ENCODE measurements around the gene ZNF710. TPM values are rescaled to one million over a fixed set of nuclear protein-coding genes. Genes with fewer than 3 reads are reported as not detected.

Gene ZNF710
- total RNA-seq, 2 donors from 2014 or later, result 13.2 to 28.1 TPM

DNA sequence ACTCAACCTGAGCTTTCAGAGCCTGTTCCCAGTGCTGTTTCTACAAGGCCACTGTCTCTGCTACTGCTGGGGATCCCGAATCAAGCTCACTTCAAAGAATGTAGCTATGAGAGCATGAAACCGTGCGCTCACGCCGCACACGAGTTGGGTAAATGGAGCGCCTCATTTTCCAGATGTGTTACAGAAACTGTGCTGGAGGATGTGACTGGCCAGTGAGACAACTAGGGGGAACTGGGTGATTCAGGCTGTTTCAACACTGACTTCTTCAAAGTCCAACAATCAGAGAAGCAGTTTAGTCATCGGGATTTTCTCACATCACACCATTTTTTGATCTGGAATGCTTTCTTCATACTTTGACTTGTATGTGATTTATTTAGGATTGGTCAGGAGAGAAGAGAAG is 3.5 kb downstream of the ZNF710 start:
- H3K36me3 Mint-ChIP-seq, result peaks cover 7 to 12% of the 10 kb centered on the region in 2 donors
- ATAC-seq, result peak; percentile 69 to 72
- no peaks in the 10 kb centered on the region for H3K9me3 Mint-ChIP-seq
- DNase-seq (ENCODE audit: low spot score in 2 of 2), result peak; percentile 39 to 70
- H3K27ac Mint-ChIP-seq, result peak overlapping the region; percentile 44 to 72

DNA sequence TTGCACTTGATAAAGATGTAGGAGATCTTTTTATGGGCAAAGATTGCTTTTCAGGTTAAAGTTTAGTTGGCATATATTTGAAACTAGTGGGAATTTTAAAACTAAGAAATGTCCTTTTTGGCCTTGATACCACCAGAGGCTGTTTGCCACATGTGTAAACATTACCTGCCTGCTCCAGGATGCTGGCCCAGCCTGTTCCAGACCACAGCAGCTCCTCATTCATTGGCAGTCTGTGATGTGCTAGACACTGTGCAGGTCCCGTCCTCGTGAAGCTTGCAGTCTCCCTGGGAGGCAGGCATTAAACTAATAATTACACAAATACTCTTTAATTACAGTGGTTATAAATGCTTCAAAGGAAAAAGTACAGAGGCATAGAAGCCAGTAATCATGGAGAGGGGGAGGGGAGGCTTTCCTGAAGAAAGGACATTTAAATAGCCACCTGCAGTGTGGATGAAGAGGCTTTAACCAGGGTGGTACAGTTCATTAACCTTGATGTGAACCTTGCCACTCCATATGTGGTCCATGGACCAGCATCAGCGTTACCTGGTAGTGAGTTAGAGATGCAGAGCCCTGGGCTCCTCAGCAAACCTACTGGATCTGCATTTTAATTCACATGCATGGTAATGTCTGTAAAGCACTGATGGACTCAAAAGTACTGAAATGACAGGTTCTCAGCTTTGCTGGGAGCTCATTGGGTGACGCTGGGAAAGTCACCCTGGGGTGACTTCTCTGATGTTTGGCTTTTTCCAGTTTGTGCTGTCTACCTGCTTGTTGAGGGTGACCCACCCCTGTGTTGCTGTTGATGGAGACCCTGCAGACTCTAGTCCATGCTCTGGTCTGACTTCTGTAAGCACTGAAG is 5.3 kb downstream of the ZNF710 start:
- Mint-ChIP-seq H3K36me3 (peaks cover 6 to 21% of the 10 kb centered on the region in 2 donors), H3K27ac (no peak overlapping the region), H3K9me3 (peaks cover 0 to 4% of the 10 kb centered on the region in 2 donors)
- DNase-seq (ENCODE audit: low spot score in 2 of 2) (no peak), ATAC-seq (peak in 1 of 2 donors; percentile 54)

DNA sequence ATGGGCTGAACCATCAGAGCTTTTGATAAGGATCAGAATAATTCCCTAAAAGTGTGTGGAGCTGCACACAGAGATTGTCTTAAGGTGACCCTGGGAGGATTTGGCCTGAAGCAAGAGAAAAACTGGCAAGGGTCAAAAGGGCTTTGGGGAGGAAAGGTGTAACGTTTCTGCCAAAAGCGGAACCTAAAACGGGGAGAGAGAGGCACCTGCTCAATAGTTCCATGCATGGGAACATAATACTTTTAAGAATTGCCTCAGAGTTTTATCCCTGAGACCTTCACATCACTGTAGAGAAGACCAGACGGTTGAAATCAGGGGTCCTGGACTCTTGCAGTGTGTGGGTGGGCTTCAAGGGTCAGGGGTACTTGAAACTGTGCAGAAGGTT is 5.9 kb downstream of the ZNF710 start:
- peak overlapping the region in 1 of 2 donors; percentile 6 for H3K27ac Mint-ChIP-seq
- ATAC-seq (no peak), DNase-seq (ENCODE audit: low spot score in 2 of 2) (no peak)
- H3K36me3 Mint-ChIP-seq, result peaks cover 10 to 26% of the 10 kb centered on the region in 2 donors
- peaks cover 0 to 4% of the 10 kb centered on the region in 2 donors for H3K9me3 Mint-ChIP-seq

DNA sequence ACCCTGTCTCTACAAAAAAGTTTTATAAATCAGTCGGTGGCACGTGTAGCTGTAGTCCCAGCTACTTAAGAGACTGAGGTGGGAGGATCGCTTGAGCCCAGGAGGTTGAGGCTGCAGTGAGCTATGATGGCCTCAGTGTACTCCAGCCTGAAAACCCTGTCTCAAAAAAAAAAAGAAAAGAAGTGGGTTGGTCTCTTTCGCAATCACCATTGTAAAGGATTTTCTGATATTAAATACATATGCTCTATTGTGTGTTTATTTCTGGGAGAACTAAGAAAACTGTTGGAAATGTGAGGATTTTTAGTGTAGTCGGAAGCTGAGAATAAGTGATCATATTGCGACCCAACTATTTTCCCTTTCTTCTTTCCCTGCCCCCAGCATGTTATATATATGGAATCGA is 7.5 kb downstream of the ZNF710 start:
- H3K27ac Mint-ChIP-seq, result no peak overlapping the region
- peaks cover 0 to 9% of the 10 kb centered on the region in 2 donors for H3K9me3 Mint-ChIP-seq
- ATAC-seq, result no peak
- DNase-seq (ENCODE audit: low spot score in 2 of 2), result no peak
- peaks cover 10 to 37% of the 10 kb centered on the region in 2 donors for H3K36me3 Mint-ChIP-seq

DNA sequence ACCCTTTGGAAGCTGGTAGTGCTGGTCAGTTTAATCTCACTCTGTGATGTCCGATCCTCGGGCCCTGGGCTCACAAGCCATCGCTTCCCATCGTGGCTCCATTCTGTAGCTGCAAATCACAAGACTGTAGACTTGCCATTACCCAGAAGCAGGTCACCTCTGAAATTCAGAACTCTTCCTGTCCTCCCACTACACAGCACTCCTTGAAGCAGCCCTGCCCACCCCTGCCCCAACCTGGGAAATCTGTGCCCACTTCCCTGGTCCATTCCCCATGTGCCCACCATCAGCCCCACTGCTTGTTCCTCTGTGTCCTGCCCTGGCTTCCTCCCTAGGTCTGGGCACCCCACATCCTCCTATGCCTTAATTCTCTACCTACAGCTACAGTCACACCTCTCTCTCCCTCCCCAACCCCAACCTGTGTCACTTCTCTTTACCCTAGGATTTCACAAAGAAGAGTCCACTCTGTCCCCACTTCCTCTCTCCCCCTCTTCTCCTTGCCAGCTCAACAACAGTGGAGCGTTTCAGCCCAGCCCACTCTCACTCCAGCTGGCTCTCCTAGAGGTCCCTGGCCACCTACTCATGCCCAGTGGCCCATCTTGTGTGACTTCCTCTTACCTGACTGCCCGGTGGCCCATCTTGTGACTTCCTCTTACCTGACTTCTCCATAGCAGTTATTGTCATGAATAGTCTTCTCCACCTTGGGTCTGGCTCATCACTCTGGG is 8.3 kb downstream of the ZNF710 start:
- H3K27ac Mint-ChIP-seq, result peak overlapping the region in 1 of 2 donors; percentile 48
- no peak for ATAC-seq
- H3K36me3 Mint-ChIP-seq, result peaks cover 10 to 43% of the 10 kb centered on the region in 2 donors
- H3K9me3 Mint-ChIP-seq, result peaks cover 0 to 9% of the 10 kb centered on the region in 2 donors
- DNase-seq (ENCODE audit: low spot score in 2 of 2), result no peak

DNA sequence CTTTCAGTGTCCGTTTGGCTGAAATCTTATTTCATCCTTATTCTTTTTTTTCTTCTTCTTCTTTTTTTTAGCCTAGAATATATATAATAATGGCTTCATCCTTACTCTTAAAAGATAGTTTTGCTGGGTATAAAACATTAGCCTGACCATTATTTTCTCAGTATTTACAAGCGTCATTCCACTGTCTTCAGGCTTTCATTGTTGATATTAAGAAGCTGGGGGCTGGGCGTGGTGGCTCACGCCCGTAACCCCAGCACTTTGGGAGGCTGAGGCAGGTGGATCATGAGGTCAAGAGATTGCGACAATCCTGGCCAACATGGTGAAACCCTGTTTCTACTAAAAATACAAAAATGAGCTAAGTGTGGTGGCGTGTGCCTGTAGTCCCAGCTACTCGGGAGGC is 10.6 kb downstream of the ZNF710 start:
- ATAC-seq (no peak), DNase-seq (ENCODE audit: low spot score in 2 of 2) (no peak)
- Mint-ChIP-seq H3K27ac (no peak overlapping the region), H3K36me3 (peaks cover 4 to 43% of the 10 kb centered on the region in 2 donors), H3K9me3 (peaks cover 0 to 9% of the 10 kb centered on the region in 2 donors)

DNA sequence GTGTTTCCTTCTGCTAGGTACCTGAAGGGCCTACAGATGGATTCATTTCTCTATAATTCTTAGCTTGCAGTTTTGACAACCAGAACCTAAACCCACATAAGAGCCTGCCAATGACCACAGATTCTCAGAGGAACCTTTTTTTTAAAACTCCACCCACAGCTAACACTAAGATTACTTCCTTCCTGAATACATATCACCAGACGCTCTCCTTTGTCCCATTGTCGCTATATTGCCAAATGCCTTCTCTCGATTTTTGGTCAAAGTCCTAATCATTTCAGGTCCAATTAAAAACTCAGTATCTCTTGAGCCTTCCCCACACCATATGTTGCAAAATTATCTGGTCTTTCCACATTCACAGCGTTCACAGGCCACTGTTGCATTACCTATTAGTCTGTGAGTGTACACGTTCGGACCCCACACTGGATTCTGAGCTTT is 12.4 kb downstream of the ZNF710 start:
- no peak overlapping the region for H3K27ac Mint-ChIP-seq
- ATAC-seq, result peak; percentile 69 to 78
- no peak for DNase-seq (ENCODE audit: low spot score in 2 of 2)
- peaks cover 0 to 9% of the 10 kb centered on the region in 2 donors for H3K9me3 Mint-ChIP-seq
- H3K36me3 Mint-ChIP-seq, result peaks cover 4 to 60% of the 10 kb centered on the region in 2 donors

DNA sequence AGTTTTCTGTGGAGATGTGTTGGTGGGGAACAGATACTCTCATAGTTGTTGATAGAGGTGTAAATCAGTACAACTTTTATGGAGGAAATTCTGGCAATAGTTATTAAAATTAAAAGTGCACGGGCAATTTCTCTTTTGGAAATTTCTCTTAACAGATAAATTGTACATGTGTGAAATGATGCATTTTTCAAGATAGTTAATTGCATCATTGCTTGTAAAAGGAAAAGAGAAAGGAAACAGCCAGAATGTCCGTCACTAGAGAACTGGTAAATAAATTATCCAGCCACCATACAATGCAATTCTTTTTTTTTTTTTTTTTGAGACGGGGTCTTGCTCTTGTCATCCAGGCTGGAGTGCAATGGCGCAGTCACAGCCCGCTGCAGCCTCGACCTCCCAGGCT is 14.2 kb downstream of the ZNF710 start:
- DNase-seq (ENCODE audit: low spot score in 2 of 2), result no peak
- peaks cover 0 to 5% of the 10 kb centered on the region in 2 donors for H3K9me3 Mint-ChIP-seq
- H3K27ac Mint-ChIP-seq, result no peak overlapping the region
- H3K36me3 Mint-ChIP-seq, result peaks cover 4 to 49% of the 10 kb centered on the region in 2 donors
- no peak for ATAC-seq

DNA sequence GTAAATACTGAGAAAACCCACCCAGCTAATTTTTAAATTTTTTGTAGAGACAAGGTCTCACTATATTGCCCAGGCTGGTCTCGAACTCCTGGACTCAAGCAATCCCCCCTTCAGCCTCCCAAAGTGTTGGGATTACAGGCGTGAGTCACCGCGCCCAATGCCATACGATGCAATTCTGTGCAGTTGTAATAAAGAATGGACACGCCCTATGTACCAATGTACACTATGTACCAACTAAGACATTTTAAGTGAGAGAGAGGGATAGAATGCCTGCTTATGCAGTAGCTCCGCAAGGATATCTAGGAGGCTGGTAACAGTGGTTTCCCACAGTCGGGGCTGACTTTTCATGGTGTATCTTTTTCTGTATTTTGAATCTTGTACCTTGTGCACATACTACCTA is 14.6 kb downstream of the ZNF710 start:
- Mint-ChIP-seq H3K36me3 (peaks cover 4 to 47% of the 10 kb centered on the region in 2 donors), H3K9me3 (peaks cover 0 to 5% of the 10 kb centered on the region in 2 donors), H3K27ac (no peak overlapping the region)
- ATAC-seq, result no peak
- no peak for DNase-seq (ENCODE audit: low spot score in 2 of 2)

DNA sequence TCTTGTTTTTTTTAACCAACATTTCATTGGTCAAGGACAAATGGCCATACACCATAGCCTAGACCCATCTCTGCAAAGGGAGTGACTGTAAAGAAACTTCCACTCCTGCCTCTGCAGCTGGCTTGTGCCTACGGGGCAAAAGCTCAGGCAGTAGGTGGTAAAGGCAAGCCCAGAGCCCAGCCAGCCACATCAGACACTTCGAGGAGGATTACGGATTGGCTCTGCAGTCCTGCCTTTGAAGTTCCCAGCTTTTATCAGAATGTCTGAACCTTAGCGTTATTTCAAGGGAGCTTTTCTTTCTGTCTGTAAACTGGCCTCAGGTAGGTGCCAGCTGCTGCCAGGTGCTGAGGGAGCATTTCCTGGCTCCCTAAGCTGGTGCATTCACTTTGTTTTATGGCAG is 15.6 kb downstream of the ZNF710 start:
- Mint-ChIP-seq H3K27ac (no peak overlapping the region), H3K9me3 (peaks cover 0 to 5% of the 10 kb centered on the region in 2 donors), H3K36me3 (peaks cover 2 to 38% of the 10 kb centered on the region in 2 donors)
- DNase-seq (ENCODE audit: low spot score in 2 of 2) (no peak), ATAC-seq (no peak)

DNA sequence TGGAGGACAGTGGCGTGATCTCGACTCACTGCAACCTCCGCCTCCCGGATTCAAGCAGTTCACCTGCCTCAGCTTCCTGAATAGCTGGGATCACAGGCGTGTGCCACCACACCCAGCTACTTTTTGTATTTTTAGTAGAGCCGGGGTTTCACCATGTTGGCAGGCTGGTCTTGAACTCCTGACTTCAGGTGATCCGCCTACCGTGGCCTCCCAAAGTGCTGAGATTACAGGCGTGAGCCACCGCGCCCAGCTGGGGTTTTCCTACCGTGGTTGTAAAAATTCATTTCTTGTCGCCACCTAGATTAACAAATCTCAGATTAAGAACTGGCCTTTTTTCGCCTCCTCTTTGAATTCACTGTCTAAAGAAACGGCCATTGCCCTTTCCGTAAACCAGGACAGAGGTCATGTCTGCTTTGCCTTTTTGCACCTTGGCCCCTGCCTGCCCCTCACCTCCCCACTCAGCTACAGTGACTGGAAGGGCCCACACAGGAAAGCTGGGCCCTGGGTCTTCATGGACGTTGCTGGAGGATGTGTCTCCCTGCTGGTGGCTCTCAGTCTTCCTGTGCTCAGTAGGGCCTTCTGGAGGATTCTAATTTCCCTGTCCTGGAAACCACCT is 17.2 kb downstream of the ZNF710 start:
- DNase-seq (ENCODE audit: low spot score in 2 of 2) (no peak), ATAC-seq (no peak)
- peaks cover 0 to 28% of the 10 kb centered on the region in 2 donors for H3K36me3 Mint-ChIP-seq
- H3K9me3 Mint-ChIP-seq, result no peaks in the 10 kb centered on the region
- H3K27ac Mint-ChIP-seq, result no peak overlapping the region

DNA sequence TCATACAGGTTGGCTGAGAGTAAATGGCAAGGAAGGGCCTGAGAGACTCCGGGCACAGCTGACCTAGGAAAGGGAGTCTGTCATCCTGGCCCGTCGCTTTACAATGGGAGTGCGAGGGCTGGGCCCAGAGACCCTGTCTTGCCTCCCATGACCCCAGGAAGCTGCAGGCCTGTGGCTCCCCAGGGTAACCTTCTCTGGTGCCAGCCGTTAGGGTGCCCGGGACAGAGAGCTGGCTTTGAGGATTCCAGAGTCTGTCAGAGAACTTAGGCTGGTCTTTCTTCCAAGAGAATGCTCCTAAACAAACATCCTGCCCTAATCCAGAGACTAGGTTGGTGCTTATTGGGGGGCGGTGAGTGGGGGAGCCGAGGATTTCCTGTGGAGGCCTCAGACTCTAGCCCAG is 18.5 kb downstream of the ZNF710 start:
- Mint-ChIP-seq H3K36me3 (peaks cover 0 to 19% of the 10 kb centered on the region in 2 donors), H3K9me3 (no peaks in the 10 kb centered on the region), H3K27ac (no peak overlapping the region)
- no peak for ATAC-seq
- DNase-seq (ENCODE audit: low spot score in 2 of 2), result no peak

DNA sequence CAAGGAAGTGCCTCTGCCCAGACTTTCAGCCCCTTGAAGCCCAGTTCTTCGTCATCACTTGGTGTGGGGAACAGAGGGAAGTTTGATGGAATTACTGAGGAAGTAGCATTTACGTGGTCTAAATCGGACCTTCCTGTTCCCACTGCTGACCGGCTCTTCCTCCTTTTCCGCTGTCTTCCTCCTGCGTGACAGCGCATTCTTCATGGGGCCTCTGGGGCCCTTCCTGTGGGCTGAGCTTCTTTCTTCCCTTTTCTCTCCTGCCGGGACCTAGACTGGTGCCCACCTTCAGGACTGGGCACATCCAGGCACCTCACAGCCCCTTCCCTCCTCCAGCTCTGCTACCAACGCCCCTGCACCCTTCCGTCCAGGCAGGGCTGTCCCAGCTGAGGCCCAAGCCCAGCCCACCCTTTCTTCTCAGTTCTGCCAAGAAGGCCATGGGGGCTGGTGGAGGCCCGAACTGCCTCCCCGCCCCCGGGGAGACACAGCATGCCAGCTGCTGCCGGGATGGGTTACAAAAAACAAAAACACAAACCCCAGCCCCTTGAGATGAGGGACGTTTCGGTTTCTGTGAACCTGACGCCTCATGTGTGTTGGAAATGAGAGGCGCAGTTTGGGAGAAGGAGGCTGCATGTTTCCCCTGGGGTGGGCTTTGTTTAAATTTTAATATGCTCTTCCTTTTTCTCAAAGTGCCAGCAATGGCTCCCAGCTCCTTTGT is 19.1 kb downstream of the ZNF710 start:
- DNase-seq (ENCODE audit: low spot score in 2 of 2) (no peak), ATAC-seq (no peak)
- H3K9me3 Mint-ChIP-seq, result no peaks in the 10 kb centered on the region
- H3K27ac Mint-ChIP-seq, result no peak overlapping the region
- peaks cover 0 to 19% of the 10 kb centered on the region in 2 donors for H3K36me3 Mint-ChIP-seq

DNA sequence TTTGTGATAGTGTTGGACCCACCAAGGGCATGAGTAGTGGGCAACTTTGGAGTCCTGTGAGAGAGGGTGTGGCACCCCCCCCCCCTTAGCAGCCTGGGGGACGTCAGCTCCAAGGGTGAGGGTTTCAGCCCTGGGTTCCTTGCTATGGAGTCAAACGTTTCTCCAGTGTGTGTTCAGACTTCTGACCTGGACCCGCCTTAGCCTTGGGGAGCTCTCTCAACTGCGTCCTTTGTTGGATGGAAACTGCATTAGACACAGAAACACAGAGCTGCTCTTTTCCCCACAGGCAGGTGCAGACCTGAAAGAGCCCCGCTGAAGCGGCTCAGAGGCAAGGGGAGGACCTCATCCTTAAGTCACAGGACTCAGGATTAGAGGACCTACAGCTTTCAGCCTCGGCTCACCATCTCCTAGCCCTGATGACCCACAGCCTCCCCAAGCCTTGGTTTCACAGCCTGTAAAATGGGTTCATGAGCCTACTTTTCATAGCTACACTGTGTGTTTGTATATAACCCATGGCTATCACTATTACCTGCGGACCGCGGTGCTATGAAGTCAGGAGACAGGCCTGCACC is 19.9 kb downstream of the ZNF710 start:
- peaks cover 0 to 19% of the 10 kb centered on the region in 2 donors for H3K36me3 Mint-ChIP-seq
- no peaks in the 10 kb centered on the region for H3K9me3 Mint-ChIP-seq
- ATAC-seq, result no peak
- no peak for DNase-seq (ENCODE audit: low spot score in 2 of 2)
- peak overlapping the region in 1 of 2 donors; percentile 58 for H3K27ac Mint-ChIP-seq

DNA sequence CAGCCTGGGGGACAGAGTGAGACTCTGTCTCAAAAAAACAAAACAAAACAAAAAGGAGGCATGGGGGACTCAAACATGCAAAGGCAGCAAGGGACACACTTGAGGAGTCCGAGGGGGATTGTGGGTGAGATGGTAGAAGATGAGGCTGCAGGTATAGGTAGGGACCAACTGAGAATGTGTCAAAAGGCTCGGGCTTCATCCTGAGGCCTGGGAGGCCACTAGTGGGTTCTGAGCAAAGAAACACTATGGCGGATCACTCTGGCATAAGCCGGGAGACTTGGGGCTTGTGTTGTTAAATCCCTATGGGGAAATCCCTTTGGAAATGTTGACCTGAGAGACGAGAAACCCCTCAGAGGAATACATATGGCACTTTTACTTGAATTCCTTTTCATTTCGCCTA is 21.2 kb downstream of the ZNF710 start:
- peaks cover 0 to 14% of the 10 kb centered on the region in 2 donors for H3K36me3 Mint-ChIP-seq
- peak overlapping the region in 1 of 2 donors; percentile 29 for H3K27ac Mint-ChIP-seq
- ATAC-seq, result no peak
- H3K9me3 Mint-ChIP-seq, result no peaks in the 10 kb centered on the region
- DNase-seq (ENCODE audit: low spot score in 2 of 2), result no peak

Data from activated naive CD4-positive, alpha-beta T cell treated with anti-CD3 and anti-CD28 coated beads, Interleukin-2, amount 50 U/mL, for 72 hours (primary cell).